ENCODE results near the gene NCKAP5.

The NCKAP5 gene

DNA sequence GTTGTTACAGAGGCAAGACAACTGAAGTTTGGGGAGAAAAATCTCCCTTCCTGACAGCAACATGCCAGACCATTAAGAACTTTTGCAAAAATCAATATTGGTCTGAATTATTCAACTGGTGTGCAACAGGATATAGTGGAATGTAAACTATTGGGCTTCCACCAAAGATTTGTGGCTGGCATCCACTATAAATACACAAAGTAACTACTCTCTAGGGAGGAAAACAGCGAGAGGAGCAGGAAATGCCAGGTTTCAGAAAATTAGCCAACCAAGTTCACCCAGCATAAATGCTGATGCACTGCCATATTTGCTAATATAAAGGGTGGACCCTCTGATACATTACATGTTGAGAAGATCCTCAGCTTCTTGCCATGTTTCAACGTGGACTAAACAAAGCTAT, 630.6 kb downstream of the NCKAP5 start:
- DNase-seq (ENCODE audit: low read depth): no peak

DNA sequence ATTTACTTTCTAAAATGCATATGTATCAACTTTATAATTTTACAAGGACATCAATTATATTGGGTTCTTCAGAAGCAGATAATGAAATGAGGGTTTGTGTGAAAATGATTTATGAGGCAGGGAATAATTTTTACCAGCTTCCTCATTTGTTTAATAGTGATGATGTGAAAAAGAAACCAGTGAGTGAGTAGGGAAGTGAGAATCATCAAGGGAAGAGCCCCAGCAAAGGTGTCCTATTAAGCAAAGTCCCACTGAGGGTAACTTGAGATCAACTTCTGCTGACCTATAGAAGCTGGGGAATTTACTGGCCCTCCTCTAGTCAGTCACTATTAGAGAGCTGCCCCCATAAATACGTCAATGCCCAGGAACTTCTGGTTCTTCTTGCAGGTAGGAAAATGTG, 631.5 kb downstream of the NCKAP5 start:
- DNase-seq (ENCODE audit: low read depth): no peak

DNA sequence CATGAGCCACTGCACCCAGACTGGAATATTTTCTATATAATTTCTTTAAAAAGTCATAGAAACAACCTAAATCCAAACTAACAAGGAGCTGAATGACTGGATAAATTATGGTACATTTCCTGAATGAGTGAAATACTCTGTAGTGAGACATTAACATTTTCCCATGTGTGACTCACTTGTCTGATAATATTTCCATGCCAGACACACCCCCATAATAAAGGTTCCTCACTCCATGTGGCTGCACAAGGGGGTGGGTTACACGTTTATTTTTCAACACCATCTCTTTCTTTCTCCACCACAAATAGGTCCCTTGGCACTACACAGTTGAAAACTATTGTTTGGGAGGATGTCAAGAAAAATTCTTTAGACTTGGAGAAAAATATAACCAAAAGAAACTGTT, 632.0 kb downstream of the NCKAP5 start:
- no peak for DNase-seq (ENCODE audit: low read depth)

DNA sequence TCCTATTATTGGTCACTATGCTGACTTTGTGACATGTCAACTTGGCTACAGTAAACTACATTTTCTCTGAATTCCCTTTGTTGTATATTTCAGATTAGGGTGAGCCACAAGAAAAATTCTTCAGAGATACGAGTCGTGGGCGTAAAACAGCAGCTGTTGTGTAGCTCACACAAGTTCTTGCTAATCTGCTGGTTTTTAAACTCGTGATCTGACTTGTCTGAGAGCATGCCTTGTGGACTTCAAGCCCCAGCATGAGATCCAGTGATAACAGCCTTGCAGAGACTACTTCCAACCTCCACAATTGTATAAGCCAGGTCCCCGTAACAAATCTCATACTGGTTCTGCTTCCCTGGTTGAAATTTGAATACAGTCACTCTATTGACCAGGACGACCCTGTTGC, 638.5 kb downstream of the NCKAP5 start:
- no peak for DNase-seq (ENCODE audit: low read depth)

DNA sequence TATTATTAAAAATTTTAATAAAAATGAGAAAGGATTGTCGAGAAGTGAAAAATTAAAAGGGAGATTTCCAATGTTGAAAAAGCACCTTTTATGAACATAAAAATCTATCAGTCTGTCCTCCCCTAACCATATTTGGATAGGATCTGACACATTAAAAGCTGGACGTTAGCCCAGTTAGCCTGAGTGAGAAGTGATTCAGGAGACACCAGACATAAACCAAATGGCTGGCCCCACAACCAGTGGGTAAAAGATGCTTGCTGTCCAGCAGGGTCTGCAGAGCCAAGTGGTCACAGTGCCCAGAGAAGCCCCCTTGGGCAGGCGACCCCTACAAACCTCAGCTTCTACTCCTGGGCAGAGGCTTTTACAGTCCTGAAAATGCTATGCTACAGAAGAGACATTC, 644.5 kb downstream of the NCKAP5 start:
- DNase-seq (ENCODE audit: low read depth): no peak

DNA sequence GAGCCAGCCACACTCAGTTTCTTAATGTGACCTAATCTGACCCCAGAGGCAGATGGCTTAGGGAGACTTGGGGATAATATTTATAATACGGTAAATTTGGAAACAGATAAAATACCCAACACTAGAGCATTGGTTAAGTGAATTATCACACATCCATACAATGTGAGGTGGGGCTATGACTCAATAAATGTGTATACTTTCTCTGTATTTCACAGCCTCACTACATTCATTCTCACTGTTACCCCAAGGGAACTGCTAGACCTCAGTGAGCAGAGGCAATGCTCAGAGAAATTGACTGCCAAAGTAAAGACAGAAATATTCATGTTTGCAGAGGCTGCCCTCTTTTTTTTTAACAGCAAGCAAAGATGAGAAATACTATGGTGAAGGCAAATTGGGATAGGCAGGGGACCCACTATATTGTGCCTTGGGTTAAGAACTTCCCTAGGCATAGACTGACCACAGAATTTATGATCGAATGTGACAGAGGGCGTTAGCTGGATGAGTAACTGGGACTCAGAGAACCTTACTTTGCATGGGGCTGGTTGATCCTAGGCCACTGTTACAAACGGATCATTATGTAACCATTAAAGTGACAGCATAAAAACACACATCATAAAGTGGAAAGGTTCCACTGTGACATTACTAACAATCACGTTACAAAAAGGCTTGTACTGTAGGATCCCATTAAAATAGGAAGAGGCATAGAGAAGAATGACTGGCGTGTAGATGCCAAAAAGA, 652.3 kb downstream of the NCKAP5 start:
- DNase-seq (ENCODE audit: low read depth): no peak

DNA sequence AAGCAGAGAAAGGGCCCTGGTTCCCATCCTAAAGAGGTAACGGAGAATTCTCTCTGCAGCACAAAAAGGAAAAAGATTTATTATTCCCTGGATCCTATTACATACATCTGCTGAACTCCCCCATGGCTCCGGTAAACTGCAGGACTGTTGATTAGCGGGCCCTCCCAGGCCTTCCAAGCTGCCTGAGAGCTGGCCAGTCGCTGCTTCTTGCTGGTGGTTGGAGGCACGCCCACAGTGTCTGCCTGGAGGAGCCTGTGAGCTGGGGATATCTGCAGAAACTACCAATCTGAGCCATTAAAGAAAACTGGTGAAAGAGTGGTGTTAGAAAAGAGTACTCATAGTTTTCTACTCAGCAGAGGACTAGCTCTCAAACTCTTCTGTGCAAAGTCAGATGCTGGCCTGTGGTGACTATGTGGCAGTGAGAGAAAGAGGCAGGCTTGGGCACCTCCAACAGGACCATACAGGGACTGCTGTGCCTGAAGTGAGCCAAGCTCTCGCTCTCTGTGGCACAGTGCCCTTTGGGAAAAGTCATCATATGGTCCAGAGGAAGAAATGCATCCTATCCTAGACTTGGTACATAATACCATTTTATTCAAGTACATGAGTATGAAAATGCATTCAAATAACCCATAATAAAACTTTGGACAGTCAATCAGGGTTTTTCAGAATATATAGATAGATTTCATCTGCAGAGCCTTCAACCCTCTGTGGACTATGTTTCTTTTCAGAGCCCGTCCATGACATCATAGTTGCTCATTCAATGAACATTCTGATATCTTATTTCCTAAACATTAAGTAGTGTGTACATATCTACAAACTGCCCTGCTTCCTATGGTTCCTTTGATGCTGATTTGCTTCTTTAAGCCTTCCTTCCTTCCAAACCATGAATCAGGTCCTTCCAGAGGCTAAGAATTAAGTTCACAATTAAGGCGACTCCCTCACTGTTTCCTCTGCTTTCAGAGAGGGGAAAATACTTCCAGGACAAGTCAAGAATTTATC, 656.2 kb downstream of the NCKAP5 start:
- no peak for DNase-seq (ENCODE audit: low read depth)

DNA sequence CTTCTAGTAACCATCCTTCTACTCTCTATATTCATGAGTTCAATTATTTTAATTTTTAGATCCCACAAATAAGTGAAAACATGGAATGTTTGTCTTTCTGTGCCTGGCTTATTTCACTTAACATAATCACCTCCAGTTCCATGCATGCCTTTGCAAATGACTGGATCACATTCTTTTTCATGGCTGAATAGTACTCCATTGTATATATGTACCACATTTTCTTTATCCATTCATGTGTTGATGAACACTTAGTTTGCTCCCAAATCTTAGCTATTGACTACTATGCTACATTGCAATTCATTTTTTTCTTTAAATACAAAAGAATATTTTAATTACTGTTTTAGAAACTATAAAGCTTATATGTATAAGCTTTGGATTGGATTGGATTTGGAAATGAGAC, 657.8 kb downstream of the NCKAP5 start:
- DNase-seq (ENCODE audit: low read depth): no peak

DNA sequence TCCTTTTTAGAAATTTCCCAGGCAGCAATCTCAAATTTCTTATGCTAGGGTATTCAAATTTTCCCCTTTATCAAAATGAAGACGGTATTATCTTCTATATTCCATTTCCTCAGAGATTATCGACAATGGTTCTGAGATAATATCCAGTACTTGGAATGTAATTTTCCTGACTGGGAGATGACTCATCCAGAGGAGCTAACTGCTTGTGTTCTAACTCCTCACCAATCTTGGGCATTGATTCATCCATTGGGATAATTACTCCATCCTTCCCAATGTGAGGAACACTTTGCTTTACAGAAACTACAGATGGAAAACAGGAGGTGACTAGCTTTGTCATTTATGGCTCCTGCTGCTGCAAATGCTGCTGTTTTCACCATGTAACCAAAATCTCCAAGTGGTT, 658.8 kb downstream of the NCKAP5 start:
- DNase-seq (ENCODE audit: low read depth): no peak

DNA sequence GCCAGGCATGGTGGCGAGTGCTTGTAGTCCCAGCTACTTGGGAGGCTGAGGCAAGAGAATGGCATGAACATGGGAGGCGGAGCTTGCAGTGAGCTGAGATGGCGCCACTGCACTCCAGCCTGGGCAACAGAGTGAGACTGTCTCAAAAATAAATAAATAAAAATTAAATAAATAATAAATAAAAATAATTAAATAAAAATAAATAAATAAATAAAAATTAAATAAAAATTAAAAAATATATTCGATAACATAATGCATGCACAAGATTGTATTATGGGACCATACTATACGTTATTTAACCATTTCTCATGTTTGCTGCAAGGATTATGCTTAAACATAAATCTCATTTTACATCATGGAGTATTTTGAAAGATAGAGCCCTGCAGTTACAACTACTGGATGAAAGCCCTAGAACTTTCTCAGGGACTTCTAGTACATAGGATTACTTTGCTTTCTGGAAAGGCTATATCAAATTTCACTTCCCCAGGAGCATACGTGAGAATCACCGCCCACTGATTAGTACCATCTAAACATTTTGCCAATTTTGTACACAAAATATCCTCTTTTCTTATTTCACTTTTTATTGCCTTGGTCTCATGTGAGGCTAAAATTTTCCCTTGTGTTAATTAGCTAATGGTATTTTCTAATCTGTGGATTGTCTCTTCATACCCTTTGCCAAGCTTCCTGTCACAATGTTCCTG, 664.0 kb downstream of the NCKAP5 start:
- no peak for DNase-seq (ENCODE audit: low read depth)

DNA sequence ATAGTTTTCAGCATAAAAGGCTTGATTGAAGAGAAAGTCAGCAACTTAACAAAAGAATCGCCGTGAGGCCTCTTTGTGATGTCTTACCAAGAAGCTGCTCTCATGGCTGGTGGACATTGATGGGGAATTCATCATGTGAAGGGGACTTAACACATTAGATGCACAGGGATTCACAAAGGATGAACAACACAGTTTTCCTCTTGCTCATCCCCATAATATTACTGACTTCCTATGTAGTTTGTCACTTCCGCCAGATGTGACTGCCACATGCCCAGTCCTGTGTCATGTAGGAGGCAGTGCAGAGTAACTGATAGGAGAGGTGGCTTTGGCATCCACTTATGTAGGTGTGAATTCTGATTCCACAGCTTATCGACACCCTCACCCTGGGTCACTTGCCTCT, 665.6 kb downstream of the NCKAP5 start:
- no peak for DNase-seq (ENCODE audit: low read depth)

DNA sequence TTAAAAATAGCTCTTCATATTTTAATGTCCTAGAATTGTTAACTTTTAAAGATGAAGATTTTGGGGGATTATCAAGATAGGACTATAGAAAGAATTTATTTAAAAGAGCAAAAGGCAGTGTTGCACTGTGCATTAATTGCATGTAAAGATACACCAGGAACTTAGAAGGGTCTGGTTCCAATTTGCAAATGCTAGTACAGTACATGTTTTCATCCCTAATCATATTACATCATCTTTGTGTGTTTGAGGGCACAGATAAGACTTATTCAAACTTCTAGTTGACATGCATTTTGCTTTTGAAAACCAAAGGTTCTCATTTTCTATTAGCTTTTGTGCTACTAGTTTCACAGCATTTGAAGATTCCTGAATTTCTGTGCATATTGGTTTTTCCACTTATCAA, 666.6 kb downstream of the NCKAP5 start:
- no peak for DNase-seq (ENCODE audit: low read depth)

DNA sequence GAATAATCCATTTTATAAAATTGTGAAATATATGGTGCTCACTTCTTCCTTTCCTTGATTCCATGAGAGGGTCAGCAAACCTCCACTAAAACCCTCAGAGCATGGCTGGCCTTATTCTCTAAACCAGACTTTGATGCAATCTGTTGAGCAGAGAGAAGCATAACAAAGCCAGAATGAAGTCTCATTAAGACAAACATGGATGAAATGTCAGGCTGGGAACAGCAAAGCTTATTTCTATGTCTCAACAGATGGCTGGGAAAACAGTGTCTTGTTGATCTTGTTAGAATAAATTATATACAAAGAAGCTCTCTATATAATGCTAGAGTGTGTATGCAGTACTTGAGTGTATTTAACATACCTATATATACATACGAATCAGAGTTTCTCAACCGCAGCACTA, 671.2 kb downstream of the NCKAP5 start:
- DNase-seq (ENCODE audit: low read depth): no peak

DNA sequence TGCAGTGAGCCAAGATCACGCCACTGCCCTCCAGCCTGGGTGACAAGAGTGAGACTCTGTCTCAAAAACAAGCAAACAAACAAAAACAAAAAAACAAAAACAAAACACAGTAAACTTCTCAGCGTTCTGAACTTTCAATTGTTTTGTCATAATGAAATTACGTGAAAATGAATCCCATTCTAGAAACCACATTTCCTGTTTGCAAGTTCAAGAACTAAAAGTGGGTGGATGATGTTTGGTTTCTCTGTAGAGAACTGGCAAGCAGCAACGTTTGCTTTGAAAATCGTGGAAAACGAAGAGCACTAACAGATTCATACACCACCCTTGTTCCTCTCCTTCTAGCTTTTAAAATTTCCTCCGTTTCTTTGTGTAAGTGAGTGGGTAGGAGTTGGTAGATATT, 672.2 kb downstream of the NCKAP5 start:
- DNase-seq (ENCODE audit: low read depth): no peak

DNA sequence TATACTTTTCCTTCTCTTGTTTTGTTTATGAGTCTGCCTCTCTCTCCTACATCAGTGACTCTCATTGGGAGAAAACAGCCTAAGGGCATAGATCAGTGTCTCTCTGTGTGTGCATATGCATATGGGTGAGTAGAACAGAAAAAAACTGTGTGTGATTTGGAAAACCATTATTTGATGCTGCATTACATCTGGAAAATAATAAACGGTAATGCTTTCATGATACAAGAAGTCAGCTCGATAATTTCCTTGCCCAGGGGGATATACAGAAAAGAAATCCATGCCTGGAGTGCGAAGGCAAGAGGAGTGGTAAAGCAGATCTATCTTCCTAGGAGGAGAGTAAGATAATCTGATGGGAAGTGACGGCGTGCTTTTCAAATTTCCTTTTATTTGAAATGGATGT, 676.8 kb downstream of the NCKAP5 start:
- DNase-seq (ENCODE audit: low read depth): no peak

DNA sequence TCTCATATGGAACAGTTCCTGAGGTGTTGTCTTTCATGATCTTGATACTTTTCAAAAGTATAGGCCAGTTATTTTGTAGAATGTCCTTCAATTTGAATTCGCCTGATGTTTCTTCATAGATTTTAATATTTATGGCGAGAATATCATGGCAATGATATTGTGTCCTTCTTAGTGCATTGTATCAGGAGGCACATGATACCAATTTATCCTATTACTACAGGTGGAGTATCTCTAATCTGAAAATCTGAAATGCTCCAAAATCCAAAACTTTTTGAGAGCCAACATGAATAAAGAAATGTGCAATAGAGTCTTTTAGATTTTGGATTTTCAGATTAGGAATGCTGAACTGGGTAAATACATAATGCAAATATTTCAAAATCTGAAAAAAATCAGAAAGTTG, 681.7 kb downstream of the NCKAP5 start:
- DNase-seq (ENCODE audit: low read depth): no peak

DNA sequence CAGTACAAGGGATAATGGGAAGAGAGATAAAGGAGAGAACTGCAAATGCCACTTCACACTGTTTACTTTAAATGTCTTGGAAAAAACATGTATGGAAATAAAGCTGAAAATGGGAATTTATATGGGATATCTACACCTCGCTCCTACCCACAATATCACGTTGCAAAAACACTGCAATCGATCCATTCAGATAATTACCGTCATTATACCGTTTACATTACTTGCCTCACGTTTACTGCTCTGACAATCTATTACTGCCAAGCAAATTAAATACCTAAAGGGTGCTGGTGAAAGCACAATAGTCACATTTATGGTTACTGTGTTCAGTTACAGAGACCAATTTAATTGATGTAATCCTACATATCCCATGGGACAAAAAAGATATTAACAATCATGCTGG, 683.6 kb downstream of the NCKAP5 start:
- no peak for DNase-seq (ENCODE audit: low read depth)

DNA sequence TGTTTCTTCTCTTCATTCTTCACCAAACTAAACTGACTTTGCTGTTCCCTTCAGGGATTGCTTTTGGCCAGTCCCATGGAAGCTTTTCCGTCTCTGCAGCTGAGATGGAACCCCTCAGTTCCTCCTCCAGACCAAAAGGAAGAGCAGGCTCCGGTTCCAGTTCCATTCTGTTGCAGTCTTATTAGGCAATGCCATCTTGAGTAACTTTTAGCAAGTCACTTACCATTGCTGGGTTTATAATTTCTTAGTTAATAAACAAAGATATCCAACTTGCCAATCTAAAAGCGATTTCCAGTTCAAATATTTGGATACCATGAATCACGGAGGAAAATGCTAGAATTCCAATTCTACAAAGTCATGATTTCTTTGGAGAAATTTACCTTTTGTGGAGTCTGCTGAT, 684.0 kb downstream of the NCKAP5 start:
- no peak for DNase-seq (ENCODE audit: low read depth)

DNA sequence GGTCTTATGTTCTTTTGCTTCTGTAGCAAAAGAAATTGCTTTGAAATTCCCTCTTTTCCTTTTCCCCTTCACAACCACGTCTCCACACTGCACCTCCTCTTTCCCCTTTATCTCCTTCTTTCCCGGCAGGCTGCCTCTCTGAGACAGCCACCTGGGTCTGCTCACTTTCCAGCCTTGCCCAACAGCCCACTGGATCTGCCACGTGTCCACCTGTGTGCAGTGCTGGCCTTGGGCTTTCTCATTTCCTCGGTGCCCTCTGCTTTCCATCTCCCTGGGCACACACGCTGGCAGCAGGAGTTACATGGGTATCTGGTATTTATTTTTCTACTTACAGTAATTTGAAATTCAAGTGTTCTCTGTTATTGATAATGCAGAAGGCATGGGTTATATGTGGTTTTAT, 684.8 kb downstream of the NCKAP5 start:
- no peak for DNase-seq (ENCODE audit: low read depth)

DNA sequence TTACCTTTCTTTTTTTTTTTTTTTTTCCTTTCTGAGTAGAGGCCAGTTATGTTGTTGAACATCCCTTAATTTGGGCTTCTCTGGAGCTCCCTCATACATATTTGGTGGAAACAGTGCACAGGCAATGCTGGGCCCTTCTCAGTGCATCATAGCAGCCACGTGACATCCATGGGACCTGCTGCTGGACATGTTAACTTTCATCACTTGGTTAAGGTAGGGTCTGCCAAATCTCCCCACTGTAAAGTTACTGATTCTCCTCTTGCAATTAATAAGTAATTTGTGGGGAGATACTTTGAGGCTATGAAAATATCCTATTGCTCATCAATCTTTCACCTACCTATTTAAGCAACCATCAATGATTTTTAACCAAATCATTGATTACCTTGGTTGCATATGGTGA, 686.7 kb downstream of the NCKAP5 start:
- no peak for DNase-seq (ENCODE audit: low read depth)

DNA sequence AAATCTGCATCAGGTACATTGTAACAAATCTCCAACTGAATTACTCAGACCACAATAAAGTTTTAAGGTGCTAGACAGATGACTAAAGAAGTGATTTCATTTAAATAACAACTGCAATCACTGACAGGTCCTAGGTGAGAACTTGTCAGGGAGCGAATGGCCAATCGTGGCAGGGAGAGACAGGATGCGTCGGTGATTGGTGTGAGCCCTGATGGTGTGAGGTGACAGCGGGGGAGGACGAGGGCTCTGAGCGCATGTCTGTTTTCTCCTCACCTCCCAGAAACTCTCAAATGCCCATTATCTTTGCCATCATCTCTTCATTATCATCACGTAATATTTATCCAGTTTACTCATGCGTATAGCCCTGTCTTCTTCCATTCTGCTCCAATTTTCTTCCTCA, 690.3 kb downstream of the NCKAP5 start:
- DNase-seq (ENCODE audit: low read depth): no peak

DNA sequence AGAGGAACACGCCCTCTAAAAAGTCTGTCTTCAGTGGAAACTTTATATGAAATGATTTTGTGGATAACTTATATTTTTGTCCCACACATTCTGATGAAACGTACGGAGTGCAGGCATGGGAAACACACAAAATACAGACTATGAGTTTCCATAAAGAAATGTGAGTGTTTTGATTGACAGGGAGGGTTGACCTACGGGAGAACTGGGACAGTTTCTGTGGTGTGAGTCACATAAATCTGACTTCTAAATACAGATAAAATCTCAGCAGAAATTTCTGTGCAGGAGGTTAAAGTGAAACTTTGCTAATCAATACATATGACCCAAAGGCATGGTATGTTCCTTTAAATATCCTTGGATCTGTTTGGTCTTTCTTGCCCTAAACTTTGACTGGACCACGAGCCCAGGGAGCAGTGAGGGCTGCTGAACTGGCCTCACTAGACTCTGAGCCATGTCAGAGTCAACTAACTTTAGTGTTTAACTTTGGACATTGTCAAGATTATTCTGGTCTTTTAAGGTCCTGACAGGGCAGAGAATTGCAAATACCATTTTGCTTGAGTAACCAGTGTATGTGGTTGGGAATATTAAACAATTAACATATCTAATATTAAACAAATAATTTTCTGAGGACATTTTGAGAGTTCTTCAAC, 691.4 kb downstream of the NCKAP5 start:
- no peak for DNase-seq (ENCODE audit: low read depth)

Measured in activated T-cell treated with anti-CD3 and anti-CD28 coated beads for 24 hours (primary cell).